ENCODE measurements around the gene XPO6.
"Not testable (repeated sequence)": the region's sequence is repeated elsewhere in the genome, so short reads cannot be mapped to it uniquely, and the experiment has no call there.

The XPO6 gene

DNA sequence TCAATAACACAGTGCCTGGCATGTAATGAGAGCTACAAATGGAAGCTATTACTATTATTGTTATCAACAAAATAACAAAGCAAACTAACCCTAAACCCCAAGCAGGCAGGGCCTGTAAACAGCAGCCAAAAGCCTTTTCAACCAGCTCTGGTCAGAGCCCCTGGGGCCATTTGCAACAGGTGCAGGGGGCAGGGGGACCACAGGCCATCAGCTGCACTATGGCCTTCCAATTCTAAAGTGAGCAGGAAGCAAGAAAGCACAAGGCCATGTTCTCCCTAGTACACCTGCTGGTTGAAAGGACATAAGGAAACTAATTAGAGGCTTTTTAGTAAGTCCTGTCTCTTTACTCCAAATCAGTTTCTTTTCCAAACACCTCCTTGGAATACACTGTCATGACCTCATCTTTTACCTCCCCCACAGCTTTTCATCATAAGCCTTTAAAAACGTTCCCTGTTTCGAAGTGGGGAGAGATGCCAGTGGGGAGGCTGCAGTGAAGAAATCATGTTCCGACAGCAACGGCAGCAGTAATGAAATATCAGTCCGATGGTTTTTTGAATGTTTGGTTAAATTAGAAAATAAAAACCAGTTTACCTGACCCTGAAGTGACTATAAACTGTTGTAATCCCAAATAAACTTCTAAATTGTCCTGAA, 79.9 kb downstream of the XPO6 start:
- H3K27me3 ChIP-seq (ENCODE audit: control insufficient read depth, insufficient read depth, low read length), result no peaks in the 10 kb centered on the region
- no peak overlapping the region for H3K9ac ChIP-seq (ENCODE audit: low read length)
- no peak overlapping the region for H3K4me3 ChIP-seq (ENCODE audit: low read length)
- peaks cover 30% of the 10 kb centered on the region for H3K36me3 ChIP-seq (ENCODE audit: control insufficient read depth, insufficient read depth, low read length)
- H3K27ac ChIP-seq (ENCODE audit: low read depth, low read length), result no peak overlapping the region
- H3K4me1 ChIP-seq (ENCODE audit: control insufficient read depth, insufficient read depth, low read length), result peaks cover 4% of the 10 kb centered on the region

DNA sequence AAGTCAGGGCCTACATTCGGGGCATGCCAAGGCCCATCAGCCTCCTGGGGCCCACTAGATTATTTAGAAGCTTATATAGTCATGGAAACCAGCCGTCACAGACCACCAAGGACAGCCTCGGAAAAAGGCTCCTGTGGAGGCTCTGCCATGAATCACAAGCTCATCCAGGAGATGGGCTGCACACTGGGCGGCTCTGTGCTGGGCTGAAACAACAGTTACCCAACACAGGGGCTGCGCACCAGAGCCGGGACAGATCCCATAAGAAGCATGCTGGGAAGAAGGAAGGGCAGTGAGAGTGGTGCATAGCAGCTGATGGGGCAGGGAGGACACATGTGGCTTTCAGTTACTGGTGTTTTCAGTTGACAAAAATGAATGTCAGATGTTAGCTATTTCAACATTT, 80.6 kb downstream of the XPO6 start:
- H3K36me3 ChIP-seq (ENCODE audit: control insufficient read depth, insufficient read depth, low read length), result peaks cover 33% of the 10 kb centered on the region
- no peak overlapping the region for H3K27ac ChIP-seq (ENCODE audit: low read depth, low read length)
- no peak overlapping the region for H3K4me3 ChIP-seq (ENCODE audit: low read length)
- peaks cover 4% of the 10 kb centered on the region for H3K4me1 ChIP-seq (ENCODE audit: control insufficient read depth, insufficient read depth, low read length)
- no peak overlapping the region for H3K9ac ChIP-seq (ENCODE audit: low read length)
- H3K27me3 ChIP-seq (ENCODE audit: control insufficient read depth, insufficient read depth, low read length), result no peaks in the 10 kb centered on the region

DNA sequence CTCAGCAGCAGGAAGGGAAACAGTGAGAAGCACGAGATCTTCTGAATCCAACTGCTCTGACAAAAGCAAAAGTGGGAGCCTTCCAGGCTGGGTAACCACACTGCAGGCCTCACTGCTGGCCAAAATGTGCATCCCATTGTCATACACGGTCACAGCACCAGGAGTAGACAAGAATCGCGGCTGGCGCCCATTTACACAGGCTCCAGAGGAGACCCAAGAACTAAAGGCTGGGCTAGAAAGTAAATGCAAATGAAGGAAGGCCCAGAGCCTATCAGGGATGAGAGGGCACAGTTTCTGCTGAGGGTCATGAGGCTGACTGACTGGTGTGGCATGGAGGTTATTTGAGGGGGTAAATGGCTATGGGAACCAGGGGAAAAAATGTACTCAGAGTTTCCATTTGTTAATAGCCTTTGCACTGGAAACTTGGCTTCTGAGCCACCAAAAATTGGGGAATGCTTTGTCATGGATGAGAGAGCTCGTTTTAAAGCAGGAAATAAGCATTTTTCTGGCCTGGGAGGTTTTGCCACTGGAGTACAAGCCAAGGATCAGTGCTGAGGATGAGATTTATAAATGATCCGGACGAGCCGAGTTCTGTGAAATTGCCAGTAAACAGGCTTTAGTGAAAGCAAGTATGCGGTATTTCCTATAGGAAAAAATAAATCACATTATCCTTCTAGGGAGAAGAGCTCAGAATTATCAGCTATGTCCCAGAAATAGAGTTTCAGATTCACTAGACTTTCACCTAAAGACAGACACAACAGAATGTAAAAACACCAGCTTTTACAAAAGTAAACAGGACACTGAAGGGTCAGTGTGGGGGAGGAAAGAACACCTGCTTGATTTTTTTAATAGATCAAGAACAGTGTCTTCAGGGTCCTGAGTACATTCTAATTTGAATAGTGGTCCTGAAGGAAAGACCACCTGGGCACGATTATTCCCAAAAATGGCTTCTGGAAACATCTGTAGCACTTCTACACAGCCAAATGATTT, 81.4 kb downstream of the XPO6 start:
- H3K4me3 ChIP-seq (ENCODE audit: low read length), result no peak overlapping the region
- peaks cover 33% of the 10 kb centered on the region for H3K36me3 ChIP-seq (ENCODE audit: control insufficient read depth, insufficient read depth, low read length)
- H3K27me3 ChIP-seq (ENCODE audit: control insufficient read depth, insufficient read depth, low read length), result no peaks in the 10 kb centered on the region
- H3K27ac ChIP-seq (ENCODE audit: low read depth, low read length), result peak overlapping the region; percentile 58
- H3K9ac ChIP-seq (ENCODE audit: low read length), result no peak overlapping the region
- peaks cover 4% of the 10 kb centered on the region for H3K4me1 ChIP-seq (ENCODE audit: control insufficient read depth, insufficient read depth, low read length)

DNA sequence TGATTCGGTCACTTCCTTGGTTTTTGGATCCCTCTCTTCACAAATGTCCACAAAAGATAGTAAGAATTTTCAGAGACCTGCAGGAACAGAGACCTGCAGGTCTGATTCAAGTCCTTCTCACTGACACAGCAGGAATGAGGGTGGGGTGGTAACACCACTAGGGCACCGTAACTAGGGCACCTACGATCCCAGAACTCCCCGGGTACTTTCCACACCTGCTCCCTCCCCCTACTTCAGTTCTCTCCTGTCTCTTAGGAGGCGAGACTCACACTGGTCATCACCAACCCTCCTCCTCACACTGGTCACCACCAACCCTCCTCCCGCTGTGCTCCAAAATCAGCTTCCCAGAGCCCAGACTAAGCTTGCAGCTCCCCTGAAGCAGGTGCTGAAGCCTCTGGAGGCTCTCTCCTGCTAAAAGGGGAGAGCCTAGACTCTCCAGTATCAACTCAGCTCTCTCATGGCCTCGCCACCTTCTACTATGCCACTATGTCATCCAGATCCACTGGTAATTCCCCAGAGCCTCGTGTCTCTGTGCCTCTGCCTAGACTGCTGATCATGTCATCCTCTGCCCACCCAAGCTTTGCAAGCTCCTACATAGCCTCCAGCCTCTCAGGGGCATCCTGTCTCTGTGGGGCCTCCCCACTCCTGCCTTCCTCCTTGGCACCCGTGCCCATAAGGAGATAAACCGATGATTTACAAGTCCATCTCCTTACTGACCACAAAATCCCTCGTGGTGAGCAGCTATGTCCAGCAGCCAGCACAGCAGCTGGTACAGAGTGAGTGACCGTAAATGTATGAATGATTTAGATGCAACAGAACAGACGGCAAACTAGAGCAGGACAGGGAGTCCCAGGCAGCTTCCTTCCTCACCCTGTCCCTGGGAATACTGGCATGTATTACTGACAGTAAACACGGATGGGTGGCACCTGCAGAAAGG, 84.8 kb downstream of the XPO6 start:
- Histone ChIP-seq H3K27ac (ENCODE audit: low read depth, low read length) (no peak overlapping the region), H3K9ac (ENCODE audit: low read length) (no peak overlapping the region), H3K4me3 (ENCODE audit: low read length) (no peak overlapping the region), H3K27me3 (ENCODE audit: control insufficient read depth, insufficient read depth, low read length) (no peaks in the 10 kb centered on the region), H3K36me3 (ENCODE audit: control insufficient read depth, insufficient read depth, low read length) (peaks cover 44% of the 10 kb centered on the region), H3K4me1 (ENCODE audit: control insufficient read depth, insufficient read depth, low read length) (peaks cover 4% of the 10 kb centered on the region)

DNA sequence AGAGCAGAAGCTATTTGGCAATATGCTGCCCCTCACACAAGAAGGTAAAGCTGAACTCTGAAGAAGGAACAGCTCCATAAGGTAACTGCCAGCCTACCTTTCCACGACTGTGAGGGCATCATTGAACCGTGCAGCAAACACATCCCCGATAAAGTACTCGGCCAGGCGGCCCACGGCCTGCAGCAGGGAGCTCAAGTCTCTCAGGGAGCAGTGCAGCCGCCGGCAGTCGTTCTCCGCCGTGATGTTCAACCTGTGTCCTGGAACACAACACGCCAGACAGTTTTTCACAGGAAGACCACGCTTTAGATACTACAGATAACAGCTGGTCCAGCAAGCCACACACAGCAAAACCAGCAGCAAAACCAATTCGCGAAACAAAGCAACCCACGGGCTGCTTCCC, 86.2 kb downstream of the XPO6 start:
- H3K27ac ChIP-seq (ENCODE audit: low read depth, low read length), result no peak overlapping the region
- no peak overlapping the region for H3K4me3 ChIP-seq (ENCODE audit: low read length)
- H3K27me3 ChIP-seq (ENCODE audit: control insufficient read depth, insufficient read depth, low read length), result no peaks in the 10 kb centered on the region
- H3K36me3 ChIP-seq (ENCODE audit: control insufficient read depth, insufficient read depth, low read length), result peaks cover 50% of the 10 kb centered on the region
- peaks cover 4% of the 10 kb centered on the region for H3K4me1 ChIP-seq (ENCODE audit: control insufficient read depth, insufficient read depth, low read length)
- no peak overlapping the region for H3K9ac ChIP-seq (ENCODE audit: low read length)

DNA sequence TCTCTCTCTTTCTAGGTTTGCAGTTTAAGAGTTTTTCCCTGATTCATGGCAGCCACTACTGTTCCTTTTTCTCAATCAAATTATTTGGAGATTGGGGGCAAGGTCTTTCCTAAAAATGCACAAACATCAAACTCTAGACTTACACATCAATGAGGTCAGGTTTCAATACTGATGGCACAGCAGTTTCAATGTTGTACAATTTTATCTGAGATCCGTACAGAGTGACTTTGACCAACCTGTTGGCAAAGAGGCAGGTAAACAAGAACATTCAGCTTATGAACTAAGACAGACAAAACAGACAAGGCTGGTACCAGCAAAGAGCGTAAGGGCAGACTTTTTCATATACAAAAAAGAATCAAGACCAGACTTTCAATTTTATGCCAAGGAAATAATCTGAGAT, 90.2 kb downstream of the XPO6 start:
- Histone ChIP-seq H3K27me3 (ENCODE audit: control insufficient read depth, insufficient read depth, low read length) (no peaks in the 10 kb centered on the region), H3K36me3 (ENCODE audit: control insufficient read depth, insufficient read depth, low read length) (peaks cover 28% of the 10 kb centered on the region), H3K4me1 (ENCODE audit: control insufficient read depth, insufficient read depth, low read length) (no peaks in the 10 kb centered on the region), H3K4me3 (ENCODE audit: low read length) (no peak overlapping the region), H3K27ac (ENCODE audit: low read depth, low read length) (no peak overlapping the region), H3K9ac (ENCODE audit: low read length) (no peak overlapping the region)

DNA sequence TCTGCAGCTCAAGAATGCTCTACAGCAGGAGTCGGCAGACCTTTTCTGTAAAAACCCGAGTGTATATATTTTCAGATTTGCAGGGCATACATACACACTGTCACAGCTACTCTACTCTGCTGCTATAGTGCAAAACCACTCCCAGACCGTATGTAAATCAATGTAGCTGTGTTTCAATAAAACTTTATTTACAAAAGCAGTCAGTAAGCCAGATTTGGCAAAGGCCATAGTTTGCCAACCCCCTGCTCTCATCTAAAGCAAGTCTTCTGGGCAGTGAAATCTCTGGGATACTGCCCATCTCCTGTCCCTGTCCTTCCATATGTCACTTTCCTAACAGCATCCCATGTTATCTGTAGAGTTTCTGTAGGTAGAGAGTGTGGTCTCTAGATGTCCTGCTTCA, 91.0 kb downstream of the XPO6 start:
- H3K27ac ChIP-seq (ENCODE audit: low read depth, low read length), result no peak overlapping the region
- H3K9ac ChIP-seq (ENCODE audit: low read length), result no peak overlapping the region
- H3K4me3 ChIP-seq (ENCODE audit: low read length), result no peak overlapping the region
- no peaks in the 10 kb centered on the region for H3K27me3 ChIP-seq (ENCODE audit: control insufficient read depth, insufficient read depth, low read length)
- peaks cover 28% of the 10 kb centered on the region for H3K36me3 ChIP-seq (ENCODE audit: control insufficient read depth, insufficient read depth, low read length)
- H3K4me1 ChIP-seq (ENCODE audit: control insufficient read depth, insufficient read depth, low read length), result no peaks in the 10 kb centered on the region

DNA sequence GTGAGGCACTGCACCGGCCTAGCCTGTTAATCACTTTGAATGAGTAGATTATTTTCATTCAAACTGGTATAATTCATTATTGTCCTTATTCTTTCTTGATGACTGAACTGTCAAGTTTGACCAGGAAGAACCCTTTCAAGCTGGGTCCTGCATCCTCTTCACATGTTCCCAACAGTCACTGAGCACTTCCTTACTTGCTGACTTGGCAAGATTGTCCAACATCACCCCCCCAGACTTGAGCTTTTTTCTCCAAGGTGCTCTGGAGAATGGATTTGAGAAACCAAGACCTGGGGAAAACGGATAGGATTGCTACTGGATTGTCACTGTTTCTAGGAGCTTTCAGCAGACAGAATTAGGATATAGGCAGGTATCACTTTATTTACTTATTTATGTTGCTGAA, 93.1 kb downstream of the XPO6 start:
- no peak overlapping the region for H3K27ac ChIP-seq (ENCODE audit: low read depth, low read length)
- H3K27me3 ChIP-seq (ENCODE audit: control insufficient read depth, insufficient read depth, low read length), result no peaks in the 10 kb centered on the region
- H3K4me1 ChIP-seq (ENCODE audit: control insufficient read depth, insufficient read depth, low read length), result no peaks in the 10 kb centered on the region
- peaks cover 18% of the 10 kb centered on the region for H3K36me3 ChIP-seq (ENCODE audit: control insufficient read depth, insufficient read depth, low read length)
- H3K9ac ChIP-seq (ENCODE audit: low read length), result no peak overlapping the region
- no peak overlapping the region for H3K4me3 ChIP-seq (ENCODE audit: low read length)

DNA sequence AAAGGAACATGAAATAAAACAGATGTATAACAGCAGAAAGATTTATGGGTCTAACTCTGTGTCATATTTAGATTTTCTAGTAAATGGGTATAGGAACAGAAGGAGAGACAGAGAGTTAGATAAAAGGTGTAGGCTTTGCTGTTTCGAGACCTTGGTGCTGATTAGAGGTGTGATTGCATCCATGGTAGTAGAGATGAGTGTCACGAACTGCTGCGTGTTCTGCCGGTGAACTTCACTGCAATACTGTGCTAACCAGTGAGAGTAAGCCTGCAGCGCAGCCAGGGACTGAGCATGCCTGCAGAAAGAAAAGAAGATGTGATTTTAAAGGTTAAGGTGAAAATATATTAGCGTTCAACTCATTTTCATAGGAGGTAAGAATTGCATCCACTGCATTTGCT, 94.6 kb downstream of the XPO6 start:
- Histone ChIP-seq H3K36me3 (ENCODE audit: control insufficient read depth, insufficient read depth, low read length) (peaks cover 15% of the 10 kb centered on the region), H3K9ac (ENCODE audit: low read length) (no peak overlapping the region)

DNA sequence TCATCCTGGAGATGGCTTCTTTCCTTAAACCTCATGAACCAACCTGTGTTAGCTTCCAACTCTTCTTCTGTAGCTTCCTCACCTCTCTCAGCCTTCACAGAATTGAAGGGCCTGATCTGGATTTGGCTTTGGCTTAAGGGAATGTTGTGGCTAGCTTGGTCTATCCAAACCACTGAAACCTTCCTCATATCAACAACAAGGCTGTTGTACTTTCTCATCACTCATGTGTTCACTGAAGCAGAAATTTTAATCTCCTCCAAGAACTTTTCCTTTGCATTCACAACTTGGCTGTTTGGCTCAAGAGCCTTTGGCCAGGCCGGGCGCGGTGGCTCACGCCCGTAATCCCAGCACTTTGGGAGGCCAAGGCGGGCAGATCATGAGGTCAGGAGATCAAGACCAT, 95.9 kb downstream of the XPO6 start:
- H3K4me1 ChIP-seq (ENCODE audit: control insufficient read depth, insufficient read depth, low read length); H3K27ac ChIP-seq (ENCODE audit: low read depth, low read length); H3K27me3 ChIP-seq (ENCODE audit: control insufficient read depth, insufficient read depth, low read length); H3K4me3 ChIP-seq (ENCODE audit: low read length); H3K9ac ChIP-seq (ENCODE audit: low read length): not testable (repeated sequence)
- H3K36me3 ChIP-seq (ENCODE audit: control insufficient read depth, insufficient read depth, low read length), result peaks cover 14% of the 10 kb centered on the region

More for the DNA sequence above, 94.6 kb downstream of the XPO6 start:
- no peak overlapping the region for H3K27ac ChIP-seq (ENCODE audit: low read depth, low read length)
- no peak overlapping the region for H3K4me3 ChIP-seq (ENCODE audit: low read length)
- H3K27me3 ChIP-seq (ENCODE audit: control insufficient read depth, insufficient read depth, low read length), result no peaks in the 10 kb centered on the region
- no peaks in the 10 kb centered on the region for H3K4me1 ChIP-seq (ENCODE audit: control insufficient read depth, insufficient read depth, low read length)

DNA sequence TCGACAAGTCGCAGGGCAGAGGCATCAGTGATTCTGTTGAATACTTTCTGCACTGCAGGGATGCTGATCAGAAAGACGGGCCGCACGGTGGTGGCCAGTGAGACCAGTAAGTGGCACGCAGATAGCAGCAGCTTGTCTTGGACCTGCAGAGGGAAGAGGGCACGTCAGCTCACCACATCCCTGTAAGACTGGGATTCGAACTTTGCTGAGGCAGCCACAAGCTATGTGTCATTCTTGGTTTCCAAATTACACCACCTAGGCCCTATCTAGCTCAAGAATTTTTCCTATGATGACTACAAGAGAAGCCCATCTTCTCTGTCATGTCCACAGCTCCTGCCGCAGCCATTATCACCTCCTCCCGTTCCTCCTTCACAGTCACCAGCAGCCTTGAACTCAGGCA, 98.9 kb downstream of the XPO6 start:
- no peaks in the 10 kb centered on the region for H3K27me3 ChIP-seq (ENCODE audit: control insufficient read depth, insufficient read depth, low read length)
- H3K9ac ChIP-seq (ENCODE audit: low read length), result no peak overlapping the region
- H3K4me3 ChIP-seq (ENCODE audit: low read length), result no peak overlapping the region
- H3K27ac ChIP-seq (ENCODE audit: low read depth, low read length), result no peak overlapping the region
- H3K4me1 ChIP-seq (ENCODE audit: control insufficient read depth, insufficient read depth, low read length), result no peaks in the 10 kb centered on the region
- peaks cover 19% of the 10 kb centered on the region for H3K36me3 ChIP-seq (ENCODE audit: control insufficient read depth, insufficient read depth, low read length)

DNA sequence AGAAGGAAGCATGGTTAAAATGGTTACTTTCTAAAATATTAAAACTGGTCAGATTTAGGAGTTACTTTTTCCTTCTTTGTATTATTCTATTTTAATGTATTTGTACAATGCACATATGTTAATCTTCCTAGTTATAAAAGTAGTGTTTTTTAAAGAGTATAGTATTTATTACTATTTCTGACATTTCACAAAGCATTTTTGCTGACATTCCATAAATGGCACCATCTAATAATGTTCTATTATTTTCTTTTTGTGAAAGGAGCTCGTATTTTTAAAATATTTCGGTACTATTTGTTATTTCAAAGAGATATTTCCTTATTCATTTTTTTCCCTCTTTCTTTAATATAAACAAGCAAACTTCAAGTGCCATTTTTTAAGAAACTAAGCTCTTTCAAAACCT, 100.8 kb downstream of the XPO6 start:
- Histone ChIP-seq H3K4me3 (ENCODE audit: low read length) (no peak overlapping the region), H3K27ac (ENCODE audit: low read depth, low read length) (no peak overlapping the region), H3K9ac (ENCODE audit: low read length) (no peak overlapping the region), H3K27me3 (ENCODE audit: control insufficient read depth, insufficient read depth, low read length) (no peaks in the 10 kb centered on the region), H3K36me3 (ENCODE audit: control insufficient read depth, insufficient read depth, low read length) (peaks cover 33% of the 10 kb centered on the region), H3K4me1 (ENCODE audit: control insufficient read depth, insufficient read depth, low read length) (no peaks in the 10 kb centered on the region)
